Mesenchymal stem cell (in vitro differentiated cells and primary cell): ENCODE measurements around the gene NHSL1.

Source experiments
- DNase-seq: peaks from one replicate; pipeline ENCODE4 v3.0.0-alpha.2; 2013
- H2AFZ ChIP-seq: one replicate; pipeline ENCODE4 v1.6.1; 2013; ENCODE audit warnings: low read depth, mild to moderate bottlenecking, control low read depth, inconsistent platforms, low read length, moderate library complexity
- H2AK5ac ChIP-seq: 2 replicates; pipeline ENCODE4 v1.6.1; 2013; ENCODE audit warnings: low read length, moderate library complexity, mild to moderate bottlenecking, inconsistent platforms; ENCODE audit not compliant: severe bottlenecking
- H2BK120ac ChIP-seq: one replicate; pipeline ENCODE4 v1.6.1; 2013; ENCODE audit warnings: low read depth, mild to moderate bottlenecking, inconsistent platforms, low read length, moderate library complexity
- H2BK12ac ChIP-seq, 2 experiments: one replicate each; pipeline ENCODE4 v1.6.1; 2013; ENCODE audit warnings: inconsistent platforms in 2 of 2, low read length in 2 of 2, mild to moderate bottlenecking in 2 of 2, moderate library complexity in 2 of 2, control low read depth in 1 of 2
- H2BK15ac ChIP-seq: one replicate; pipeline ENCODE4 v1.6.1; 2013; ENCODE audit warnings: mild to moderate bottlenecking, low read depth, inconsistent platforms; ENCODE audit not compliant: poor library complexity, severe bottlenecking
- H2BK5ac ChIP-seq: 2 replicates; pipeline ENCODE4 v1.6.1; 2013; ENCODE audit warnings: low read depth, mild to moderate bottlenecking, low read length, control low read depth, inconsistent platforms; ENCODE audit not compliant: poor library complexity, severe bottlenecking
- H3K14ac ChIP-seq, 2 experiments: one replicate each; pipeline ENCODE4 v1.6.1; 2013; ENCODE audit warnings: inconsistent platforms in 2 of 2, low read length in 2 of 2, control low read depth in 1 of 2, mild to moderate bottlenecking in 1 of 2, moderate library complexity in 1 of 2
- H3K18ac ChIP-seq, 2 experiments: one replicate each; pipeline ENCODE4 v1.6.1; 2013; ENCODE audit warnings: inconsistent platforms in 2 of 2, low read length in 2 of 2, control low read depth in 1 of 2, low read depth in 1 of 2, mild to moderate bottlenecking in 1 of 2
- H3K23ac ChIP-seq, 2 experiments: one replicate each; pipeline ENCODE4 v1.6.1; 2013; ENCODE audit warnings: inconsistent platforms in 2 of 2, low read length in 2 of 2, mild to moderate bottlenecking in 2 of 2, moderate library complexity in 2 of 2, control low read depth in 1 of 2
- H3K27ac ChIP-seq: 2 replicates; pipeline ENCODE4 v1.5.1; 2013; ENCODE audit warnings: mild to moderate bottlenecking, moderate library complexity, low read length, control low read depth, inconsistent platforms; ENCODE audit not compliant: poor library complexity, severe bottlenecking
- H3K27me3 ChIP-seq, 2 experiments: 2 replicates each; pipeline versions ENCODE4 v1.6.1 to v1.7.0; 2013; ENCODE audit warnings: low read length in 2 of 2, mild to moderate bottlenecking in 2 of 2, moderate library complexity in 2 of 2, control low read depth in 1 of 2, inconsistent platforms in 1 of 2; ENCODE audit not compliant: control insufficient read depth in 1 of 2, insufficient read depth in 1 of 2
- H3K36me3 ChIP-seq, 2 experiments: 2 replicates each; pipeline versions ENCODE4 v1.6.1 to v1.7.0; 2013; ENCODE audit warnings: low read length in 2 of 2, control low read depth in 1 of 2, inconsistent platforms in 1 of 2, low read depth in 1 of 2, mild to moderate bottlenecking in 1 of 2; ENCODE audit not compliant: insufficient read depth in 2 of 2, control insufficient read depth in 1 of 2
- H3K4ac ChIP-seq, 2 experiments: one replicate each; pipeline ENCODE4 v1.6.1; 2013; ENCODE audit warnings: inconsistent platforms in 2 of 2, low read length in 2 of 2, mild to moderate bottlenecking in 2 of 2, moderate library complexity in 2 of 2, control low read depth in 1 of 2, low read depth in 1 of 2
- H3K4me1 ChIP-seq: 2 replicates; pipeline ENCODE4 v1.6.1; 2013; ENCODE audit warnings: low read depth, low read length, control low read depth; ENCODE audit not compliant: control insufficient read depth, insufficient read depth
- H3K4me2 ChIP-seq: 2 replicates; pipeline ENCODE4 v1.6.1; 2013; ENCODE audit warnings: low read length, mild to moderate bottlenecking, inconsistent platforms; ENCODE audit not compliant: poor library complexity, severe bottlenecking
- H3K4me3 ChIP-seq, 2 experiments: 2 replicates each; pipeline versions ENCODE4 v1.5.1 to v1.7.0; 2013; ENCODE audit warnings: low read length in 2 of 2, mild to moderate bottlenecking in 2 of 2, control low read depth in 1 of 2, low read depth in 1 of 2; ENCODE audit not compliant: insufficient read depth in 1 of 2
- H3K79me1 ChIP-seq: replicated peaks from 2 replicates; pipeline ENCODE4 v1.6.1; 2013; ENCODE audit warnings: mild to moderate bottlenecking, control low read depth, low read length, inconsistent platforms; ENCODE audit not compliant: poor library complexity, severe bottlenecking
- H3K9ac ChIP-seq: 2 replicates; pipeline ENCODE4 v1.7.0; 2013; ENCODE audit warnings: mild to moderate bottlenecking, low read length, moderate library complexity
- H3K9me3 ChIP-seq: 2 replicates; pipeline ENCODE4 v1.7.0; 2013; ENCODE audit warnings: mild to moderate bottlenecking, low read length; ENCODE audit not compliant: control insufficient read depth
- H4K8ac ChIP-seq: one replicate; pipeline ENCODE4 v1.6.1; 2013; ENCODE audit warnings: inconsistent platforms, mild to moderate bottlenecking, low read length, moderate library complexity
- H4K91ac ChIP-seq: one replicate; pipeline ENCODE4 v1.6.1; 2013; ENCODE audit warnings: mild to moderate bottlenecking, low read length, inconsistent platforms
- WGBS: methylation state at CpG from one replicate; pipeline ENCODE4 v1.1.7; 2013; ENCODE audit warnings: mixed read lengths; 5-methylcytosine and 5-hydroxymethylcytosine counted together

NHSL1 gene

DNA sequence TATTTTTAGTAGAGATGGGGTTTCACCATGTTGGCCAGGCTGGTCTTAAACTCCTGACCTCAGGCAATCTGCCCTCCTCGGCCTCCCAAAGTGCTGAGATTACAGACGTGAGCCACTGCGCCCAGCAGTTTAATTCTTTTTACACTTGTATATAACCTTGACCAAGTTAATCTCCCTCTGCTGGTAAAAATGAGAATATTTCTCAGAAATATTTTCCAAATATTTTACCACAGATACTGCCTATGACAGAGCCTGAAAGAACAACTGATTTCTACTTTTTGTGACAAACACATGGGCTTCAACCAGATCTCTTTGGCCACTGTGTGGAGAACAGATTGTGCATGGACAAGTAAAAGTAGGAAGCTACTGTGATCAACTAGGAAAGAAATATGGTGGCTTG lies 21.2 kb upstream of the NHSL1 start:
- Histone ChIP-seq H2BK120ac (no peak overlapping the region), H3K4ac (no peak overlapping the region), H2BK15ac (no peak overlapping the region), H3K23ac (no peak overlapping the region), H3K27ac (no peak overlapping the region), H2AK5ac (no peak overlapping the region), H4K91ac (no peak overlapping the region), H3K79me1 (peaks cover 34% of the 10 kb centered on the region), H3K4me1 (peaks cover 2% of the 10 kb centered on the region), H3K4me2 (no peak overlapping the region), H3K9ac (no peak overlapping the region), H3K4me3 (no peak overlapping the region), H3K18ac (no peak overlapping the region), H2BK5ac (no peak overlapping the region), H3K14ac (no peak overlapping the region), H2AFZ (no peak overlapping the region), H3K9me3 (peaks cover 6% of the 10 kb centered on the region), H2BK12ac (no peak overlapping the region), H3K27me3 (no peaks in the 10 kb centered on the region), H3K36me3 (peaks cover 3 to 9% of the 10 kb centered on the region in 2 experiments), H4K8ac (no peak overlapping the region)
- DNase-seq = peak; percentile 33
- 100% methylated on average over 1 of the region's 3 CpGs for WGBS

DNA sequence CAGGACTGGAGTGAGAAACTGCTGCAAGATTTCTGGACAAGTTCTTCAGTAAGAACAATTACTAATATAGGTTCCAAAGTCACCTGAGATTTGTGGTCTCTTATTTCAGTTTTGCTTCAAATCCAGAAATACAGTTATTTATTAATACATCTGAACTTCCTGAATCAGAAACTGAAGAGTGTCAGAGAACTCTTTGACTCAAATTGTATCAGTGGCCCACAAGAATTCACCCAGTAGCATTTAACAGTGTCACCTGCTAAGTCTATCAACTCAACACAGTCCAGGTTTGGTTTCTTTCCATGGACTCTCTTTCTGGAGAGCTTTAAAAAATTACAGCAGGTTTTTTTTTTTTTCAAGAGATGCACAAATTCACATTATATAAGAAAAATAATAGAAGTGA lies 18.8 kb upstream of the NHSL1 start:
- Histone ChIP-seq H2BK15ac (no peak overlapping the region), H4K91ac (no peak overlapping the region), H3K4me1 (no peaks in the 10 kb centered on the region), H3K4me2 (no peak overlapping the region), H3K4ac (no peak overlapping the region), H3K79me1 (peaks cover 29% of the 10 kb centered on the region), H2BK5ac (no peak overlapping the region), H3K23ac (no peak overlapping the region), H3K9ac (no peak overlapping the region), H3K27ac (no peak overlapping the region), H2AFZ (no peak overlapping the region), H2BK120ac (no peak overlapping the region), H2BK12ac (no peak overlapping the region), H3K4me3 (no peak overlapping the region), H3K36me3 (peaks cover 3 to 9% of the 10 kb centered on the region in 2 experiments), H4K8ac (no peak overlapping the region), H3K27me3 (no peaks in the 10 kb centered on the region), H3K14ac (no peak overlapping the region), H3K18ac (no peak overlapping the region), H3K9me3 (peaks cover 6% of the 10 kb centered on the region), H2AK5ac (no peak overlapping the region)
- DNase-seq = no peak

DNA sequence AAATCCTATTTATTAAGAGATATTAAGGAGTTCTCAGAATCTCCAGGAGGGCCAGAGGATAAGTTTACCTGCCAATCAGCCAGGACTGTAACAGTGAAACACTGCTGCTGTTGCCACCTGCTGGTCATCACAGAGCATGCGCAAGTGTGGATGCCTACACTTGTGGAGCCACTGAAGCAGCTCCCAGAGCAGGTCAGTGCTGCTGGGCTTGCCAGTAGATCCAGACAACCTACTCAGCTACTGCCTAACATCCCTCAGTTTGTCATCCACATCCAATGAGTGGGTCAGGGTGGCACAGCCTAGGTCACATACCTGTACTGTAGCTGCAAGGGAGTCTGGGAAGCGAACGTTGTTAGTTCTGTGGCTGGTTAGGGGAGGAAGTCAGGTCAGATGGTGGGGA lies 18.3 kb upstream of the NHSL1 start:
- Histone ChIP-seq H4K8ac (no peak overlapping the region), H3K4me1 (no peaks in the 10 kb centered on the region), H3K27ac (no peak overlapping the region), H2BK12ac (no peak overlapping the region), H2BK120ac (no peak overlapping the region), H3K79me1 (peaks cover 31% of the 10 kb centered on the region), H3K4me3 (no peak overlapping the region), H2BK15ac (no peak overlapping the region), H4K91ac (no peak overlapping the region), H3K36me3 (peaks cover 3 to 9% of the 10 kb centered on the region in 2 experiments), H3K9me3 (peaks cover 6% of the 10 kb centered on the region), H3K9ac (no peak overlapping the region), H2BK5ac (no peak overlapping the region), H3K4me2 (no peak overlapping the region), H3K18ac (no peak overlapping the region), H2AK5ac (no peak overlapping the region), H2AFZ (no peak overlapping the region), H3K14ac (no peak overlapping the region), H3K4ac (no peak overlapping the region), H3K23ac (no peak overlapping the region), H3K27me3 (no peaks in the 10 kb centered on the region)
- DNase-seq = peak; percentile 24
- WGBS = 100% methylated on average over 3 of the region's 3 CpGs

DNA sequence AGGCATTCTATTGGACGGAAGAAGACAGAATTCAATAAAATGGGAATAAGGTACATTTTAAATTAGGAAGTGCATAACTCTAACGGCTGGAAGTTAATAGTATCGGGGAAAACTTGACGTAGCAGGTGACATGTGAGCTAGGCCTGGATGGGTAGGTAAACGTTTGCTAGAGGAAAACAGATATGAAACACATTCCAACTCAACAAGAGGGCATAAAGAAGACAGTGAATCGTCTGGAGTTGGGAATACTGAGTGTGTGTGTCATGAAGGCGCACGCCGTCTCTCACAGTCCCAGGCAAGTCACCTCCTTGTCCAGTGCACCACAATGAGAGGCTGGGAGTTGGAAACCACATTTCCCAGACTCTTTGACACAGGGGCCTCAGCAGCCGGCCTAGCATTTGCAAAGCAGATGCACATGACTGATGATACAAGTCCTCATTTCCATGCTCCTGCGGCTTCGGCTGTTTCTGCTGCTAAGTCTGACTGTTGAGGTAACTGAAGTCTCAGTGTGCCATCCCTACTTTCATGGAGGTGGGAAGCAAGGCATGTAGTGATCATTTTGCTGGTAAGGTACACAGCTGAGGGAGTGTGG lies 16.5 kb upstream of the NHSL1 start:
- H3K27ac ChIP-seq = no peak overlapping the region
- no peak overlapping the region for H2AFZ ChIP-seq
- H2BK15ac ChIP-seq = no peak overlapping the region
- no peak overlapping the region for H3K4me3 ChIP-seq
- peaks cover 6% of the 10 kb centered on the region for H3K9me3 ChIP-seq
- H4K91ac ChIP-seq = no peak overlapping the region
- H3K79me1 ChIP-seq = peaks cover 27% of the 10 kb centered on the region
- H3K36me3 ChIP-seq = peaks cover 3 to 9% of the 10 kb centered on the region in 2 experiments
- no peak for DNase-seq
- no peak overlapping the region for H3K4me2 ChIP-seq
- no peak overlapping the region for H3K14ac ChIP-seq
- H2BK12ac ChIP-seq = no peak overlapping the region
- H3K18ac ChIP-seq = no peak overlapping the region
- no peaks in the 10 kb centered on the region for H3K4me1 ChIP-seq
- no peak overlapping the region for H2BK5ac ChIP-seq
- WGBS = 97% methylated on average over 12 of the region's 12 CpGs
- H3K4ac ChIP-seq = no peak overlapping the region
- no peak overlapping the region for H3K23ac ChIP-seq
- H3K9ac ChIP-seq = no peak overlapping the region
- H3K27me3 ChIP-seq = no peaks in the 10 kb centered on the region
- H2BK120ac ChIP-seq = no peak overlapping the region
- H4K8ac ChIP-seq = no peak overlapping the region
- no peak overlapping the region for H2AK5ac ChIP-seq
